H1 (cell line): ENCODE measurements around the gene RHBDL2.

Source experiments
- ATF3 ChIP-seq: IDR thresholded peaks from 2 replicates; pipeline ENCODE4 v1.6.1; 2011; ENCODE audit warnings: low read depth, mild to moderate bottlenecking, low read length; ENCODE audit not compliant: insufficient read depth
- CTCF ChIP-seq, 3 experiments: IDR thresholded peaks; 1 replicate in 2 of 3; 2 replicates in 1 of 3; pipeline versions ENCODE4 v1.5.1 to v1.6.1; 2011; ENCODE audit warnings: low read length in 3 of 3, mild to moderate bottlenecking in 3 of 3, inconsistent platforms in 2 of 3, low read depth in 1 of 3, moderate library complexity in 1 of 3; ENCODE audit not compliant: insufficient read depth in 1 of 3; ENCODE audit errors: control extremely low read depth in 1 of 3
- GTF2F1 ChIP-seq: IDR thresholded peaks from 2 replicates; pipeline ENCODE4 v1.6.1; 2012; ENCODE audit warnings: low read depth, low read length, improper control_type of control experiment, borderline replicate concordance
- HDAC6 ChIP-seq: IDR thresholded peaks from one replicate; pipeline ENCODE4 v1.7.1; 2012; ENCODE audit warnings: low read depth, mild to moderate bottlenecking, inconsistent platforms, low read length, moderate library complexity
- PHF8 ChIP-seq: fragments of 200-600 bp; sonication (generic); conservative IDR thresholded peaks from 2 replicates; pipeline ENCODE4 v1.7.1; 2012; ENCODE audit warnings: low read depth, mild to moderate bottlenecking, inconsistent platforms, low read length, moderate library complexity
- POLR2AphosphoS5 ChIP-seq: IDR thresholded peaks from 2 replicates; pipeline ENCODE4 v1.6.1; 2011; ENCODE audit warnings: low read depth, low read length
- SIN3A ChIP-seq, 2 experiments: IDR thresholded peaks in 1 of 2; conservative IDR thresholded peaks in 1 of 2; 2 replicates each; pipeline ENCODE4 v1.6.1; 2011 to 2012; ENCODE audit warnings: low read length in 2 of 2, improper control_type of control experiment in 1 of 2, low read depth in 1 of 2, mild to moderate bottlenecking in 1 of 2
- SP1 ChIP-seq: IDR thresholded peaks from 2 replicates; pipeline ENCODE4 v1.6.1; 2011; ENCODE audit warnings: low read depth, low read length

GRCh38 chr1:38944547-38944946 is 2.9 kb upstream of the RHBDL2 start:
- TF ChIP-seq SIN3A (conservative IDR thresholded peaks at IDR 0.05 in 1 of 2, IDR thresholded peaks at IDR 0.05 in 1 of 2; ENCODE audit: low read depth in 1 of 2, low read length in 2 of 2) (no peak), ATF3 (no peak), PHF8 (no peak), CTCF (IDR thresholded peaks at IDR 0.05; ENCODE audit: control extremely low read depth in 1 of 3, insufficient read depth in 1 of 3, low read depth in 1 of 3, low read length in 3 of 3) (no peak), GTF2F1 (no peak), SP1 (no peak), POLR2AphosphoS5 (no peak), HDAC6 (no peak)
